H9 (cell line): ENCODE results near the gene RPAIN. TPM values are rescaled to one million over a fixed set of nuclear protein-coding genes. Genes with fewer than 3 reads are reported as not detected.

Experiments used
- DNase-seq: peaks from one replicate; pipeline ENCODE4 v3.0.0-alpha.2; 2017
- H2AFZ ChIP-seq: one replicate; pipeline ENCODE4 v1.6.1; 2013; ENCODE audit warnings: mild to moderate bottlenecking, low read length, control low read depth, moderate library complexity
- H2AK5ac ChIP-seq: 2 replicates; pipeline ENCODE4 v1.6.1; 2013; ENCODE audit warnings: low read length, control low read depth, mixed read lengths; ENCODE audit not compliant: insufficient read length
- H2BK120ac ChIP-seq: one replicate; pipeline ENCODE4 v1.6.1; 2013; ENCODE audit warnings: low read depth, mild to moderate bottlenecking, low read length, control low read depth, inconsistent platforms; ENCODE audit not compliant: poor library complexity, severe bottlenecking
- H2BK12ac ChIP-seq: 2 replicates; pipeline ENCODE4 v1.6.1; 2013; ENCODE audit warnings: low read length, control low read depth, mixed read lengths, low read depth; ENCODE audit not compliant: insufficient read length
- H2BK15ac ChIP-seq: 2 replicates; pipeline ENCODE4 v1.6.1; 2013; ENCODE audit warnings: low read depth, low read length, control low read depth
- H2BK20ac ChIP-seq: one replicate; pipeline ENCODE4 v1.6.1; 2013; ENCODE audit warnings: low read depth, mild to moderate bottlenecking, low read length, control low read depth, inconsistent platforms; ENCODE audit not compliant: poor library complexity, severe bottlenecking
- H2BK5ac ChIP-seq: 2 replicates; pipeline ENCODE4 v1.6.1; 2013; ENCODE audit warnings: low read length, control low read depth, mixed read lengths; ENCODE audit not compliant: insufficient read length
- H3K14ac ChIP-seq: 2 replicates; pipeline ENCODE4 v1.6.1; 2013; ENCODE audit warnings: low read length, control low read depth; ENCODE audit not compliant: insufficient read depth
- H3K18ac ChIP-seq: 2 replicates; pipeline ENCODE4 v1.6.1; 2013; ENCODE audit warnings: low read depth, mild to moderate bottlenecking, mixed read lengths, low read length, control low read depth; ENCODE audit not compliant: insufficient read length
- H3K23ac ChIP-seq: 2 replicates; pipeline ENCODE4 v1.6.1; 2013; ENCODE audit warnings: low read length, control low read depth, mixed read lengths, low read depth; ENCODE audit not compliant: insufficient read length
- H3K23me2 ChIP-seq: 2 replicates; pipeline ENCODE4 v1.6.1; 2013; ENCODE audit warnings: low read depth, mild to moderate bottlenecking, mixed read lengths, low read length, control low read depth; ENCODE audit not compliant: insufficient read length, poor library complexity, severe bottlenecking
- H3K27ac ChIP-seq: 2 replicates; pipeline ENCODE4 v1.5.1; 2013; ENCODE audit warnings: low read length, control low read depth, mixed read lengths, low read depth; ENCODE audit not compliant: insufficient read length
- H3K27me3 ChIP-seq: 2 replicates; pipeline ENCODE4 v1.6.1; 2013; ENCODE audit warnings: low read length, control low read depth, inconsistent platforms; ENCODE audit not compliant: insufficient read depth
- H3K4ac ChIP-seq: 2 replicates; pipeline ENCODE4 v1.6.1; 2013; ENCODE audit warnings: low read depth, mild to moderate bottlenecking, control low read depth, inconsistent platforms, low read length, moderate library complexity
- H3K4me1 ChIP-seq: 2 replicates; pipeline ENCODE4 v1.6.1; 2013; ENCODE audit warnings: low read length, control low read depth, inconsistent platforms; ENCODE audit not compliant: insufficient read depth
- H3K4me2 ChIP-seq: 2 replicates; pipeline ENCODE4 v1.6.1; 2013; ENCODE audit warnings: low read length, control low read depth, mixed read lengths; ENCODE audit not compliant: insufficient read length, insufficient read depth
- H3K56ac ChIP-seq: 2 replicates; pipeline ENCODE4 v1.6.1; 2013; ENCODE audit warnings: low read depth, mild to moderate bottlenecking, mixed read lengths, low read length, control low read depth; ENCODE audit not compliant: insufficient read length
- H3K79me1 ChIP-seq: 2 replicates; pipeline ENCODE4 v1.6.1; 2013; ENCODE audit warnings: low read depth, mild to moderate bottlenecking, moderate library complexity, low read length, control low read depth, inconsistent platforms; ENCODE audit not compliant: insufficient read depth, poor library complexity, severe bottlenecking
- H3K79me2 ChIP-seq: 2 replicates; pipeline ENCODE4 v1.6.1; 2013; ENCODE audit warnings: low read length, control low read depth, inconsistent platforms; ENCODE audit not compliant: insufficient read depth
- H3K9ac ChIP-seq: 2 replicates; pipeline ENCODE4 v1.6.1; 2013; ENCODE audit warnings: low read length, control low read depth, mixed read lengths; ENCODE audit not compliant: insufficient read length; ENCODE audit errors: extremely low read depth
- H3K9me3 ChIP-seq: one replicate; pipeline ENCODE4 v1.6.1; 2013; ENCODE audit warnings: low read depth, low read length, inconsistent platforms; ENCODE audit not compliant: control insufficient read depth
- H3T11ph ChIP-seq: one replicate; pipeline ENCODE4 v1.6.1; 2013; ENCODE audit warnings: mild to moderate bottlenecking, low read length, control low read depth, inconsistent platforms
- H4K20me1 ChIP-seq: one replicate; pipeline ENCODE4 v1.6.1; 2013; ENCODE audit not compliant: control insufficient read depth, insufficient read length, insufficient read depth
- H4K5ac ChIP-seq: 2 replicates; pipeline ENCODE4 v1.6.1; 2013; ENCODE audit warnings: low read depth, mild to moderate bottlenecking, mixed read lengths, low read length, control low read depth; ENCODE audit not compliant: insufficient read length
- H4K8ac ChIP-seq: replicated peaks from 2 replicates; pipeline ENCODE4 v1.6.1; 2013; ENCODE audit warnings: low read length, control low read depth, mixed read lengths, low read depth; ENCODE audit not compliant: insufficient read length
- H4K91ac ChIP-seq: 2 replicates; pipeline ENCODE4 v1.6.1; 2013; ENCODE audit warnings: low read depth, mild to moderate bottlenecking, moderate library complexity, mixed read lengths, low read length, control low read depth; ENCODE audit not compliant: insufficient read length
- H3K27ac Mint-ChIP-seq, 3 experiments: 2 replicates in 2 of 3; 3 replicates in 1 of 3; pipeline ENCODE4 v1.8.0; 2020 to 2021; ENCODE audit warnings: mixed read lengths in 3 of 3, mild to moderate bottlenecking in 1 of 3, moderate library complexity in 1 of 3
- H3K27me3 Mint-ChIP-seq: 2 replicates; pipeline ENCODE4 v1.8.0; 2021; ENCODE audit warnings: low read depth, mild to moderate bottlenecking, moderate library complexity, mixed read lengths
- H3K36me3 Mint-ChIP-seq, 3 experiments: 2 replicates in 2 of 3; 3 replicates in 1 of 3; pipeline ENCODE4 v1.8.0; 2020 to 2021; ENCODE audit warnings: low read depth in 3 of 3, mixed read lengths in 3 of 3; ENCODE audit not compliant: insufficient read depth in 1 of 3
- H3K4me1 Mint-ChIP-seq, 2 experiments: 2 replicates each; pipeline ENCODE4 v1.8.0; 2020; ENCODE audit warnings: mixed read lengths in 2 of 2
- H3K4me3 Mint-ChIP-seq, 2 experiments: 2 replicates in 1 of 2; 3 replicates in 1 of 2; pipeline ENCODE4 v1.8.0; 2020 to 2021; ENCODE audit warnings: mild to moderate bottlenecking in 2 of 2, mixed read lengths in 2 of 2, moderate library complexity in 1 of 2
- H3K9me3 Mint-ChIP-seq, 2 experiments: 2 replicates in 1 of 2; 3 replicates in 1 of 2; pipeline ENCODE4 v1.8.0; 2020; ENCODE audit warnings: mild to moderate bottlenecking in 2 of 2, mixed read lengths in 2 of 2, moderate library complexity in 1 of 2
- CTCF ChIP-seq: fragments of 200-600 bp; sonication (generic); conservative IDR thresholded peaks from 3 replicates; pipeline ENCODE4 v1.8.0; 2021; ENCODE audit warnings: antibody characterized with exemption, mild to moderate bottlenecking
- WGBS: extraction: QIAGEN DNeasy Blood & Tissue Kit; methylation state at CpG from one replicate; pipeline ENCODE4 v1.1.7; 2013; ENCODE audit warnings: missing lambda C conversion rate, low lambda C conversion rate, mixed read lengths; ENCODE audit not compliant: insufficient read length; ENCODE audit errors: extremely low coverage; 5-methylcytosine and 5-hydroxymethylcytosine counted together
- total RNA-seq: library from RNA; stranded (reverse); gene quantifications from 2 replicates; pipeline ENCODE4 v1.2.1, GENCODE V29; 2021

Gene RPAIN
- total RNA-seq, 1 experiment from 2014 or later = 78.9 TPM

GRCh38 chr17:5424909-5425308, 4.9 kb downstream of the RPAIN start:
- Histone ChIP-seq H3K23me2 (peaks cover 5% of the 10 kb centered on the region), H3K9ac (no peak overlapping the region), H2BK12ac (no peak overlapping the region), H3K56ac (no peak overlapping the region), H3K4ac (no peak overlapping the region), H2BK5ac (no peak overlapping the region), H2AFZ (no peak overlapping the region), H3K9me3 (no peaks in the 10 kb centered on the region), H4K8ac (no peak overlapping the region), H3K27ac (no peak overlapping the region), H4K91ac (no peak overlapping the region), H3K23ac (no peak overlapping the region), H3K79me1 (peaks cover 2% of the 10 kb centered on the region), H2BK120ac (no peak overlapping the region), H2BK20ac (no peak overlapping the region), H3K4me1 (no peaks in the 10 kb centered on the region), H4K5ac (no peak overlapping the region), H4K20me1 (no peaks in the 10 kb centered on the region), H2BK15ac (no peak overlapping the region), H3K79me2 (peaks cover 9% of the 10 kb centered on the region; the same call in 1 of the 2 replicates), H3T11ph (no peak overlapping the region), H3K14ac (no peak overlapping the region), H3K27me3 (no peaks in the 10 kb centered on the region), H3K18ac (no peak overlapping the region), H2AK5ac (no peak overlapping the region), H3K4me2 (no peak overlapping the region)
- Mint-ChIP-seq H3K4me1 (peaks cover 9 to 14% of the 10 kb centered on the region in 2 experiments), H3K9me3 (no peaks in the 10 kb centered on the region), H3K27me3 (no peaks in the 10 kb centered on the region), H3K27ac (no peak overlapping the region), H3K4me3 (no peak overlapping the region), H3K36me3 (peaks cover 54 to 92% (median 80%) of the 10 kb centered on the region in 3 experiments; a peak in 6 of 7 replicates)
- no CpG with 5 or more reads among the region's 1 CpG for WGBS
- no peak for DNase-seq
- no peak for TF ChIP-seq CTCF
